ENCODE results near the gene TRIM44.

The TRIM44 gene

GRCh38 chr11:35672608-35673007 lies 10.0 kb downstream of the TRIM44 start:
- Histone ChIP-seq H3K9ac (no peak overlapping the region), H2AFZ (no peak overlapping the region), H3K27ac (no peak overlapping the region), H3K4me3 (ENCODE audit: low read depth, low read length) (no peak overlapping the region), H3K36me3 (ENCODE audit: control insufficient read depth, insufficient read depth, low read length) (no peaks in the 10 kb centered on the region), H3K9me3 (ENCODE audit: control insufficient read depth, low read length) (no peaks in the 10 kb centered on the region), H3K4me1 (no peaks in the 10 kb centered on the region), H3K79me2 (peaks cover 2% of the 10 kb centered on the region), H3K4me2 (ENCODE audit: low read length) (no peak overlapping the region), H3K27me3 (ENCODE audit: control insufficient read depth, insufficient read depth, low read length) (no peaks in the 10 kb centered on the region)
- TF ChIP-seq CTCF (IDR thresholded peaks at IDR 0.05): no peak

- no peak overlapping the region for H2AFZ ChIP-seq
- no peak overlapping the region for H3K4me2 ChIP-seq (ENCODE audit: low read length)
- peaks cover 2% of the 10 kb centered on the region for H3K79me2 ChIP-seq
- no peaks in the 10 kb centered on the region for H3K4me1 ChIP-seq
- no peaks in the 10 kb centered on the region for H3K27me3 ChIP-seq (ENCODE audit: control insufficient read depth, insufficient read depth, low read length)
- H3K36me3 ChIP-seq (ENCODE audit: control insufficient read depth, insufficient read depth, low read length): no peaks in the 10 kb centered on the region
- H3K27ac ChIP-seq: no peak overlapping the region
- no peak for TF ChIP-seq CTCF (IDR thresholded peaks at IDR 0.05)
- no peaks in the 10 kb centered on the region for H3K9me3 ChIP-seq (ENCODE audit: control insufficient read depth, low read length)
- no peak overlapping the region for H3K9ac ChIP-seq
- no peak overlapping the region for H3K4me3 ChIP-seq (ENCODE audit: low read depth, low read length)
Observed at GRCh38 chr11:35675901-35676610, 13.5 kb downstream of the TRIM44 start.

GRCh38 chr11:35676611-35676965 lies 14.0 kb downstream of the TRIM44 start:
- H2AFZ ChIP-seq: no peak overlapping the region
- no peaks in the 10 kb centered on the region for H3K36me3 ChIP-seq (ENCODE audit: control insufficient read depth, insufficient read depth, low read length)
- H3K9ac ChIP-seq: no peak overlapping the region
- no peaks in the 10 kb centered on the region for H3K27me3 ChIP-seq (ENCODE audit: control insufficient read depth, insufficient read depth, low read length)
- no peak overlapping the region for H3K4me2 ChIP-seq (ENCODE audit: low read length)
- H3K4me1 ChIP-seq: no peaks in the 10 kb centered on the region
- no peaks in the 10 kb centered on the region for H3K9me3 ChIP-seq (ENCODE audit: control insufficient read depth, low read length)
- no peak for TF ChIP-seq CTCF (IDR thresholded peaks at IDR 0.05)
- H3K27ac ChIP-seq: no peak overlapping the region
- peaks cover 2% of the 10 kb centered on the region for H3K79me2 ChIP-seq
- no peak overlapping the region for H3K4me3 ChIP-seq (ENCODE audit: low read depth, low read length)

- no peak for TF ChIP-seq CTCF (IDR thresholded peaks at IDR 0.05)
- Histone ChIP-seq H3K4me2 (ENCODE audit: low read length) (no peak overlapping the region), H2AFZ (no peak overlapping the region), H3K4me3 (ENCODE audit: low read depth, low read length) (no peak overlapping the region), H3K36me3 (ENCODE audit: control insufficient read depth, insufficient read depth, low read length) (no peaks in the 10 kb centered on the region), H3K9me3 (ENCODE audit: control insufficient read depth, low read length) (no peaks in the 10 kb centered on the region), H3K4me1 (no peaks in the 10 kb centered on the region), H3K27ac (no peak overlapping the region), H3K27me3 (ENCODE audit: control insufficient read depth, insufficient read depth, low read length) (no peaks in the 10 kb centered on the region), H3K79me2 (peaks cover 2% of the 10 kb centered on the region), H3K9ac (no peak overlapping the region)
Observed at GRCh38 chr11:35677904-35678303, 15.3 kb downstream of the TRIM44 start.

GRCh38 chr11:35678471-35678870 lies 15.9 kb downstream of the TRIM44 start:
- Histone ChIP-seq H2AFZ (no peak overlapping the region), H3K4me1 (no peaks in the 10 kb centered on the region), H3K27ac (no peak overlapping the region), H3K9ac (no peak overlapping the region), H3K27me3 (ENCODE audit: control insufficient read depth, insufficient read depth, low read length) (no peaks in the 10 kb centered on the region), H3K4me2 (ENCODE audit: low read length) (no peak overlapping the region), H3K79me2 (no peaks in the 10 kb centered on the region), H3K36me3 (ENCODE audit: control insufficient read depth, insufficient read depth, low read length) (no peaks in the 10 kb centered on the region), H3K9me3 (ENCODE audit: control insufficient read depth, low read length) (no peaks in the 10 kb centered on the region), H3K4me3 (ENCODE audit: low read depth, low read length) (no peak overlapping the region)
- no peak for TF ChIP-seq CTCF (IDR thresholded peaks at IDR 0.05)
